Cerebellar nuclear complex (tissue), 1 donor: Measurements from ENCODE around the gene CLCNKA.
"Not testable (repeated sequence)": the region's sequence is repeated elsewhere in the genome, so short reads cannot be mapped to it uniquely, and the experiment has no call there.

Experiments used
- DNase-seq, 2 experiments: peaks; one replicate each; lab custom pipeline; 2025; lab: John Stamatoyannopoulos, UW

Gene CLCNKA

GRCh38 chr1:16021681-16022080 lies at the start of gene CLCNKA:
CLCNKA (plus strand) TSS chr1:16022036; CDS start chr1:16022620, 584 bp downstream.
- no peak for DNase-seq

GRCh38 chr1:15972409-15972808 lies 49.4 kb upstream of the CLCNKA start:
- no peak for DNase-seq

GRCh38 chr1:15973772-15974171 lies 48.1 kb upstream of the CLCNKA start:
- no peak for DNase-seq

DNA sequence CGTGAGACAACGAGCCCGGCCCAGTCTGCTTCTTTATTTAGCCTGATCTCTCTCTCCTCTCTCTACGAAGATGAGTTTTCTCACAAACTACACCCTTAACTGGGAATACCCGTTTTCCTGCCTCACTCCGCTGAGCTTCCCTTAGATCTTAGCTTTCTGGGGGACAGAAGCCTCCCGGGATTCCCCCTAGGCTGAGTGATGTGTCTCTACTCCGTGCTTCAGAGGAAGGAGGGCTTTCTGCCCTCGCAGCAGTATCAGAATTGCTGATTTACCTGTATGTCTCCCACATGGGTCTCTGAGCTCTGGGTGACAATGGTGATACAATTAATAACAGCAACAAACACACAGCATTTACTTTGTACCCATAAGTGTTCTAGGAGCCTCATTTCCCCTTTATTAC lies 47.0 kb upstream of the CLCNKA start:
- DNase-seq, result no peak

- no peak for DNase-seq
Measured at GRCh38 chr1:15975358-15975804, 46.5 kb upstream of the CLCNKA start.

- DNase-seq, result no peak
Measured at GRCh38 chr1:15975805-15976680, 45.8 kb upstream of the CLCNKA start, which contains the start of gene ZBTB17. ZBTB17 (minus strand) TSS chr1:15976101; CDS start chr1:15948495, 27,606 bp downstream.

GRCh38 chr1:15977947-15978346 lies 43.9 kb upstream of the CLCNKA start:
- DNase-seq, result not testable (repeated sequence)

GRCh38 chr1:15981679-15982078 lies 40.2 kb upstream of the CLCNKA start:
- DNase-seq, result no peak

DNA sequence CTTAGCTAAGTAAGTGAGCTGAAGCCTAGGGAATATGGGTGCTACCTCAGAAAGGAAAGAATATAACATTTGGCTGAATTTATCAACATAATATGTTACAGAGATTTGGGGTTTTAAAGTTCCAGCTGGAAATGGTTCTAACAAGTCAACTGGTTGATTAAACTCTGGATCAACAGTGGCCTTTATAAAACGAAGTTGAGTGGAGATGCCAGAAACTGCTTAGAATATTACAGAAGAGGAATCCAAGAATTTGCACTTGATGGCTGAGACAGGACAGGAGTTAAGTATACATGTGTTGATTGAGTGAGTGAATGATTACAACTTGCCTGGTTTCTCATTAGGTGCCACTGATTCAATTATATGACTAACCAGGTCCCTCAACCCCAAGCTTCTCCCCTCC lies 38.6 kb upstream of the CLCNKA start:
- DNase-seq, result no peak

- no peak for DNase-seq
Measured at GRCh38 chr1:15985611-15986297, 36.1 kb upstream of the CLCNKA start.

DNA sequence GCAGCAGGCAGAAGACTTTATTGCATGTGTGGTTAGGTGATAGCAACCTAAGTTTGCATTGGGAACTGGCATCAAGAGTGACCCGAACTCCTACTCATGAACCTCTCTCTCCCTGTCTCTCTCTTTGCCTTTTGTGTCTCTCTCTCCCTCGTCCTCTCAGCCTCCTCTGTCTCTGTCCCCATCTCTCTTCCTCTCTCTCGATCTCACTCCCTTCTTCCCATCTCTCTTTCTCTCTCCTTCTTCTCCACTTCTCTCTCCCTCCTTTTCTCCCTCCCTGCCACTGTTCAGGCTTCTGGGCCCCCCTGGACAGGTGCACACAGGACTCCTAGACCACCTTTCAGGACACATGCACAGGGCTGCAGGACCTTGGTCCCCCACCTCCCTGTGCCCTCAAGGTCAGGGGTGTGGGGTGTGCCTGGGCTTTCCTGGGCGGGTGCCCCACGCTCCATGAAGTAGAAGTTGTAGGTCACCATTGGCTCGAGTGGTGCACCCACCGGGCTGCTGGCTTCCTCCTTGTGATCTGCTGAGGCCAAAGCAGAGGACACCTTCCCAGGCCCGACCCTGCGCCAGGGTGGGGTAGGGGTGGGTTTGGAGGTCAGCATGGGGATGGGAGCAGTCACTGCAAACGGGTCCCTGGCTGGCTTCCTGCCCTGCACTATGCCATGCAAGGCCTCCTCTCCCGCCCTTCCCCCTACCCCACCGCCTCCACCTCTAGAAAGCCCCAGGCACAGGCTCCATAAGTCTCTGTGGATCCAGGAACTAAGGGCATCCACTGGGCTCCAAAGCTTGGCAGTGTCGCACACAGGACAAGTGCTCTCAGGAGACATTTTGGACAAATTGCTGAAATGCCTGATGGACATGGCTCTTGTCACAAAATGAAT lies 32.7 kb upstream of the CLCNKA start:
- no peak for DNase-seq

- no peak for DNase-seq
Measured at GRCh38 chr1:15989776-15990175, 32.1 kb upstream of the CLCNKA start.

- DNase-seq, result no peak
Measured at GRCh38 chr1:15991427-15992186, 30.2 kb upstream of the CLCNKA start.

- no peak for DNase-seq
Measured at GRCh38 chr1:15992187-15992553, 29.7 kb upstream of the CLCNKA start.

- no peak for DNase-seq
Measured at GRCh38 chr1:15992582-15993500, 29.0 kb upstream of the CLCNKA start.

DNA sequence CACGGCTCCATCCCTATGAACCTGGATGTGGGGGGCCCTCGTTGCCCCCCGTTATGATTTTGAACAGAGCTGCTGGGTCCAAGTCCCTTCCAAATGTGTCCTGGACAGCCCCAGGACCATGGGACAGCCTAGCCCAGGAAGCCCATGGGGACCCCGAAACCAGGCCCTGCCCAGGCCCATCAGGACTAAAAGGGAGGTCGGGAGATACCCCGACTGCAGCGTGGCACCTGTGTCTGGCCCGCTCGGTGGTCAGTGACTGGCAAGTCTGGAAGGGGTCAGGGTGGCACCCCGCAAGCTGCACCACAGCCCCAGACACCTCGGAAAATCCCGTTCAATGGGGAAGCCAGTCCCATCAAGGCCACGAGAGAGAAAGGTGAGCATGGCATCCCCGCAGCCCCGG lies 28.2 kb upstream of the CLCNKA start:
- DNase-seq, result no peak

GRCh38 chr1:15994081-15994480 lies 27.8 kb upstream of the CLCNKA start:
- DNase-seq, result no peak

DNA sequence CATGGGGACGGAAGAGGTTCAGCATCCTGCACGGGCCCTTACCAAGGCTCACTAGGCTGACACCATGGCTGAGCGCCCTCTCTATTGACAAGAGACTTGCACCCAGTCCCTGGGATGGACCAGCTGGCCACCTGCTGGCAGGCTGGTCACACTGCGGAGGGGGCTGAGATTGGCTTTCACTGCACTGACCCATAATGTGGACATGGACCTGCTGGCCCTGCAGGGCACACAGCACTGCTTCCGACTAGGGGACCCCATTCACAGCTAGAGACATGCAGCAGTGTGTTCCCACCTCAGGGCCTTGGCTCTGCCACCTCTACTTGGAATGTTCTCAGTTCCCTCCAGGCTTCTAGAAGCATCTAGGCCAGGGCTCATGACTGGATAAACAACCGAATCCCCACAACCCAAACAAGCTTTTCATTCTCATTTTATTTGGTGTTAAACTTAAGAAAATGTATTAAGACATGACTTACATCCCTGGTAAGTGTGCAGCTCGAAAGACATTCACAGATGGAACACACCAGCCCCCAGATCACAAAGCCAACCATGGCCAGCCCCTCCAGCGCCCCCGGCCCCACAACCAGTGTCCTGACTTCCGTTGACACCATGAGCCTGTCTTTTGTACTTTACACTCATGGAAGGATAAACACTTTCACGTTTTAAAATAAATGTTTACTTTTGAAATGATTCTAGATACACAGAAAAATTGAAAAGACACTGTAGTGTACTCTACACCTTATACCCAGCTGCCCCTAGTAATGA lies 27.1 kb upstream of the CLCNKA start:
- no peak for DNase-seq

- no peak for DNase-seq
Measured at GRCh38 chr1:15997076-15997585, 24.7 kb upstream of the CLCNKA start.
